Stromal cell of bone marrow (primary cell): Measurements from ENCODE around the gene R3HCC1L.

Experiments used
- DNase-seq: peaks from one replicate; pipeline ENCODE4 v3.0.0-alpha.2; 2012; ENCODE audit warnings: low read depth

R3HCC1L gene

GRCh38 chr10:98134431-98135221 is at the start of gene R3HCC1L:
R3HCC1L (plus strand) TSS chr10:98134657; CDS start chr10:98208115, 73,458 bp downstream.
- peak; percentile 70 for DNase-seq

- DNase-seq: no peak
Measured at GRCh38 chr10:98085238-98085637, 49.2 kb upstream of the R3HCC1L start.

GRCh38 chr10:98086837-98087708 is 47.4 kb upstream of the R3HCC1L start:
- no peak for DNase-seq

- peak; percentile 61 for DNase-seq
Measured at GRCh38 chr10:98088186-98088971, 46.1 kb upstream of the R3HCC1L start.

GRCh38 chr10:98090822-98091221 is 43.6 kb upstream of the R3HCC1L start:
- no peak for DNase-seq

GRCh38 chr10:98096316-98096715 is 38.1 kb upstream of the R3HCC1L start:
- no peak for DNase-seq

GRCh38 chr10:98096731-98097130 is 37.7 kb upstream of the R3HCC1L start:
- DNase-seq: no peak

GRCh38 chr10:98097175-98097574 is 37.3 kb upstream of the R3HCC1L start:
- no peak for DNase-seq

GRCh38 chr10:98097616-98098015 is 36.8 kb upstream of the R3HCC1L start:
- no peak for DNase-seq

GRCh38 chr10:98098247-98098646 is 36.2 kb upstream of the R3HCC1L start:
- DNase-seq: no peak

GRCh38 chr10:98100476-98100875 is 34.0 kb upstream of the R3HCC1L start:
- DNase-seq: no peak

- DNase-seq: no peak
Measured at GRCh38 chr10:98101366-98101765, 33.1 kb upstream of the R3HCC1L start.

GRCh38 chr10:98104125-98104524 is 30.3 kb upstream of the R3HCC1L start:
- no peak for DNase-seq

GRCh38 chr10:98106531-98106930 is 27.9 kb upstream of the R3HCC1L start:
- DNase-seq: no peak

- no peak for DNase-seq
Measured at GRCh38 chr10:98107644-98108430, 26.6 kb upstream of the R3HCC1L start.

- no peak for DNase-seq
Measured at GRCh38 chr10:98110356-98110755, 24.1 kb upstream of the R3HCC1L start.

- DNase-seq: no peak
Measured at GRCh38 chr10:98115031-98115787, 19.2 kb upstream of the R3HCC1L start.

GRCh38 chr10:98119891-98120290 is 14.6 kb upstream of the R3HCC1L start:
- no peak for DNase-seq

GRCh38 chr10:98125940-98126631 is 8.4 kb upstream of the R3HCC1L start:
- DNase-seq: no peak

- DNase-seq: no peak
Measured at GRCh38 chr10:98128802-98129201, 5.7 kb upstream of the R3HCC1L start.
